Panc1 (cell line): Measurements from ENCODE around the gene CEBPZOS. TPM values are rescaled to one million over a fixed set of nuclear protein-coding genes. Genes with fewer than 3 reads are reported as not detected.

Experiments
- ATAC-seq: fragments of 200-7000 bp; cut with Tn5 transposase; 2 replicates; pipeline ENCODE4 v1.9.1; 2020; ENCODE audit warnings: mild to moderate bottlenecking, moderate library complexity
- BruUV-seq: library from RNA; stranded (reverse); fragments of 400-500 nt; replicated peaks from 2 replicates; lab custom pipeline; 2021; lab: Mats Ljungman, UMichigan
- CTCF ChIA-PET: fragments of 300-600 bp; sonication (Branson Sonifier 250); formaldehyde crosslinking; loops from one replicate; lab custom pipeline; 2022; ENCODE audit warnings: antibody characterized with exemption; lab: Charles Lee
- POLR2A ChIA-PET: fragments of 300-600 bp; sonication (Branson Sonifier 250); formaldehyde crosslinking; loops from one replicate; lab custom pipeline; 2022; ENCODE audit warnings: antibody characterized with exemption; lab: Charles Lee
- DNase-seq: peaks from one replicate; pipeline ENCODE4 v3.0.0-alpha.2; 2010; ENCODE audit warnings: low read depth, low spot score
- H3K27ac ChIP-seq: 2 replicates; pipeline ENCODE4 v1.5.1; 2011; ENCODE audit warnings: mild to moderate bottlenecking, low read length, inconsistent platforms
- H3K27me3 ChIP-seq: fragments of 200-500 bp; sonication (Bioruptor generic); 2 replicates; pipeline ENCODE4 v1.6.0; 2014; ENCODE audit warnings: low read length, inconsistent platforms; ENCODE audit not compliant: control insufficient read depth, insufficient read depth
- H3K36me3 ChIP-seq: fragments of 200-500 bp; sonication (Bioruptor generic); 2 replicates; pipeline ENCODE4 v1.5.1; 2014; ENCODE audit warnings: inconsistent platforms, mild to moderate bottlenecking, low read length, moderate library complexity; ENCODE audit not compliant: control insufficient read depth, insufficient read depth
- H3K4me1 ChIP-seq: 2 replicates; pipeline ENCODE4 v1.5.1; 2011; ENCODE audit warnings: inconsistent platforms, mild to moderate bottlenecking, low read length, moderate library complexity; ENCODE audit not compliant: control insufficient read depth, insufficient read depth
- H3K4me3 ChIP-seq, 2 experiments: 2 replicates each; pipeline ENCODE4 v1.5.1; 2011 to 2012; ENCODE audit warnings: low read depth in 2 of 2, low read length in 2 of 2, mild to moderate bottlenecking in 2 of 2, inconsistent platforms in 1 of 2, moderate library complexity in 1 of 2
- H3K9me3 ChIP-seq: fragments of 200-500 bp; sonication (Bioruptor generic); 2 replicates; pipeline ENCODE4 v1.5.1; 2014; ENCODE audit warnings: low read depth, mild to moderate bottlenecking, inconsistent platforms, low read length, moderate library complexity; ENCODE audit not compliant: control insufficient read depth, insufficient read depth
- POLR2AphosphoS5 ChIP-seq: IDR thresholded peaks from 2 replicates; pipeline ENCODE4 v1.6.1; 2012; ENCODE audit warnings: mild to moderate bottlenecking, low read depth, low read length, moderate library complexity
- SIN3A ChIP-seq: IDR thresholded peaks from 2 replicates; pipeline ENCODE4 v1.6.1; 2012; ENCODE audit warnings: low read depth, mild to moderate bottlenecking, low read length, moderate library complexity, borderline replicate concordance; ENCODE audit not compliant: insufficient read depth
- TCF7L2 ChIP-seq: IDR thresholded peaks from 2 replicates; pipeline ENCODE4 v1.6.1; 2011; ENCODE audit warnings: mild to moderate bottlenecking, low read depth, low read length, inconsistent platforms
- in situ Hi-C: cut with HindIII; loops from 2 replicates; pipeline ENCODE4 v1.10.0; 2016; ENCODE audit warnings: low sequenced_read_pairs, low pct_unique_long_range_greater_than_20kb
- intact Hi-C: fragments of 100-400 bp; cut with micrococcal nuclease; formaldehyde crosslinking; loops from one replicate; pipeline ENCODE4 v1.10.0; 2022; ENCODE audit not compliant: unreplicated experiment
- total RNA-seq: library from RNA; stranded (reverse); gene quantifications from one replicate; pipeline ENCODE4 v1.2.1, GENCODE V29; 2021; ENCODE audit not compliant: unreplicated experiment
- TF ChIP-seq, protein P1 (sequence below), 2 experiments: IDR thresholded peaks; 2 replicates each; pipeline ENCODE4 v1.6.1; 2011 to 2012; ENCODE audit warnings: low read depth in 2 of 2, control low read depth in 1 of 2, low read length in 1 of 2, mild to moderate bottlenecking in 1 of 2, moderate library complexity in 1 of 2; ENCODE audit not compliant: insufficient read depth in 1 of 2
- TF ChIP-seq, protein P2 (sequence below): fragments of 450-650 bp; IDR thresholded peaks from 2 replicates; pipeline ENCODE4 v1.5.1; 2017; ENCODE audit warnings: mild to moderate bottlenecking

CEBPZOS gene
- total RNA-seq, 1 experiment from 2014 or later, result 49.3 TPM

DNA sequence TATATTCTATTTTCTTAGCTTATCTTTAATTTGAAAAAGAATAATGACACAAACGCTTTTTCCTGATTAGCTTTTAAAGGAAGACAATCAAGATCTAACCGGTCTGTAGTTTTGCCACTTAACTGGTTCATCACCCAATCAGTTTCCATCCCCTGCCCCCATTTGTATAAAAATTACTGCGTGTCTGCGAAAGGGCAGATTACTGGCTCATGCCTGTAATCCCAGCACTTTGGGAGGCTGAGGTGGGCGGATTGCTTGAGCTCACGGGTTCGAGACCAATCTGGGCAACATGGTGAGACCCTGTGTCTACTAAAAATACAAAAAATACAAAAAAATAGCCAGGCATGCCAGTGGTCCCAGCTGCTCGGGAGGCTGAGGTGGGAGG is 2.4 kb downstream of the CEBPZOS start:
- CTCF ChIA-PET, result no interaction called here
- peaks cover 1% of the 10 kb centered on the region; the same call in 1 of the 2 replicates for H3K9me3 ChIP-seq
- TF ChIP-seq SIN3A (no peak), TCF7L2 (no peak), POLR2AphosphoS5 (no peak)
- TF ChIP-seq, protein P1, sequence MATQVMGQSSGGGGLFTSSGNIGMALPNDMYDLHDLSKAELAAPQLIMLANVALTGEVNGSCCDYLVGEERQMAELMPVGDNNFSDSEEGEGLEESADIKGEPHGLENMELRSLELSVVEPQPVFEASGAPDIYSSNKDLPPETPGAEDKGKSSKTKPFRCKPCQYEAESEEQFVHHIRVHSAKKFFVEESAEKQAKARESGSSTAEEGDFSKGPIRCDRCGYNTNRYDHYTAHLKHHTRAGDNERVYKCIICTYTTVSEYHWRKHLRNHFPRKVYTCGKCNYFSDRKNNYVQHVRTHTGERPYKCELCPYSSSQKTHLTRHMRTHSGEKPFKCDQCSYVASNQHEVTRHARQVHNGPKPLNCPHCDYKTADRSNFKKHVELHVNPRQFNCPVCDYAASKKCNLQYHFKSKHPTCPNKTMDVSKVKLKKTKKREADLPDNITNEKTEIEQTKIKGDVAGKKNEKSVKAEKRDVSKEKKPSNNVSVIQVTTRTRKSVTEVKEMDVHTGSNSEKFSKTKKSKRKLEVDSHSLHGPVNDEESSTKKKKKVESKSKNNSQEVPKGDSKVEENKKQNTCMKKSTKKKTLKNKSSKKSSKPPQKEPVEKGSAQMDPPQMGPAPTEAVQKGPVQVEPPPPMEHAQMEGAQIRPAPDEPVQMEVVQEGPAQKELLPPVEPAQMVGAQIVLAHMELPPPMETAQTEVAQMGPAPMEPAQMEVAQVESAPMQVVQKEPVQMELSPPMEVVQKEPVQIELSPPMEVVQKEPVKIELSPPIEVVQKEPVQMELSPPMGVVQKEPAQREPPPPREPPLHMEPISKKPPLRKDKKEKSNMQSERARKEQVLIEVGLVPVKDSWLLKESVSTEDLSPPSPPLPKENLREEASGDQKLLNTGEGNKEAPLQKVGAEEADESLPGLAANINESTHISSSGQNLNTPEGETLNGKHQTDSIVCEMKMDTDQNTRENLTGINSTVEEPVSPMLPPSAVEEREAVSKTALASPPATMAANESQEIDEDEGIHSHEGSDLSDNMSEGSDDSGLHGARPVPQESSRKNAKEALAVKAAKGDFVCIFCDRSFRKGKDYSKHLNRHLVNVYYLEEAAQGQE (IDR thresholded peaks at IDR 0.05; ENCODE audit: insufficient read depth in 1 of 2, low read depth in 2 of 2, low read length in 1 of 2), result no peak
- TF ChIP-seq, protein P2, sequence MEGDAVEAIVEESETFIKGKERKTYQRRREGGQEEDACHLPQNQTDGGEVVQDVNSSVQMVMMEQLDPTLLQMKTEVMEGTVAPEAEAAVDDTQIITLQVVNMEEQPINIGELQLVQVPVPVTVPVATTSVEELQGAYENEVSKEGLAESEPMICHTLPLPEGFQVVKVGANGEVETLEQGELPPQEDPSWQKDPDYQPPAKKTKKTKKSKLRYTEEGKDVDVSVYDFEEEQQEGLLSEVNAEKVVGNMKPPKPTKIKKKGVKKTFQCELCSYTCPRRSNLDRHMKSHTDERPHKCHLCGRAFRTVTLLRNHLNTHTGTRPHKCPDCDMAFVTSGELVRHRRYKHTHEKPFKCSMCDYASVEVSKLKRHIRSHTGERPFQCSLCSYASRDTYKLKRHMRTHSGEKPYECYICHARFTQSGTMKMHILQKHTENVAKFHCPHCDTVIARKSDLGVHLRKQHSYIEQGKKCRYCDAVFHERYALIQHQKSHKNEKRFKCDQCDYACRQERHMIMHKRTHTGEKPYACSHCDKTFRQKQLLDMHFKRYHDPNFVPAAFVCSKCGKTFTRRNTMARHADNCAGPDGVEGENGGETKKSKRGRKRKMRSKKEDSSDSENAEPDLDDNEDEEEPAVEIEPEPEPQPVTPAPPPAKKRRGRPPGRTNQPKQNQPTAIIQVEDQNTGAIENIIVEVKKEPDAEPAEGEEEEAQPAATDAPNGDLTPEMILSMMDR, result no peak
- peaks cover 21% of the 10 kb centered on the region for H3K36me3 ChIP-seq
- no peak overlapping the region for H3K4me3 ChIP-seq
- ATAC-seq (no peak), DNase-seq (no peak)
- BruUV-seq, result no TSS peak
- in situ Hi-C loops (no loop called here), intact Hi-C loops (no loop called here)
- no peaks in the 10 kb centered on the region for H3K27me3 ChIP-seq
- no peak overlapping the region for H3K27ac ChIP-seq
- POLR2A ChIA-PET, result no interaction called here
- no peaks in the 10 kb centered on the region for H3K4me1 ChIP-seq

DNA sequence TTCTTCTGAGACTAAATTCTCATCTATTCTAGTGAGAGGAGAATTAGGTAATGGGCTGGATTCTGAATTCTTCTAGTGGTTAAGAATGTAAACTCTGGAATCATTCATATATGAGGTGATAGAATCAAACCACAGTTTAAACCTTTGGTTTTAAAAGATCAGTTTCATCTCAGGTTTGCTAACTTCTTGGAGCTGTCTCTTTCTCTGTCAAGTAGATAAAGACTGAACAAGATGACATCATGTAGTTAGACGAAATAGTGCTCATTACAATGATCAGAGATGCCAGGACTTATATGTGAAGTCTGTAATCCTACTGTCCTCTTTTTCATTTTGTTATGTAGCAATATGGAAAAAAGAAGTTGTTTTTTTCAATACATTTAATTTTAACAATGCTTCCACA is 4.9 kb downstream of the CEBPZOS start:
- CTCF ChIA-PET, result no interaction called here
- in situ Hi-C loops (no loop called here), intact Hi-C loops (no loop called here)
- TF ChIP-seq TCF7L2, result no peak
- TF ChIP-seq, protein P2, result no peak
- TF ChIP-seq, protein P1 (IDR thresholded peaks at IDR 0.05; ENCODE audit: insufficient read depth in 1 of 2, low read depth in 2 of 2, low read length in 1 of 2), result no peak
- TF ChIP-seq POLR2AphosphoS5, result no peak
- no peak for TF ChIP-seq SIN3A
- no peak overlapping the region for H3K4me3 ChIP-seq
- no peak for ATAC-seq
- H3K4me1 ChIP-seq, result no peaks in the 10 kb centered on the region
- no peaks in the 10 kb centered on the region for H3K27me3 ChIP-seq
- no TSS peak for BruUV-seq
- POLR2A ChIA-PET, result no interaction called here
- no peak for DNase-seq
- peaks cover 5% of the 10 kb centered on the region; the same call in 1 of the 2 replicates for H3K9me3 ChIP-seq
- H3K36me3 ChIP-seq, result peaks cover 33% of the 10 kb centered on the region
- H3K27ac ChIP-seq, result no peak overlapping the region
